SK-N-SH (cell line): ENCODE results near the gene PCLAF. TPM values are rescaled to one million over a fixed set of nuclear protein-coding genes. Genes with fewer than 3 reads are reported as not detected.

ENCODE experiments used
- CTCF ChIA-PET: fragments of 300-600, 350-600 bp; formaldehyde crosslinking; extraction: SDS; loops from one replicate; lab custom pipeline; 2021; lab: Yijun Ruan, JAX
- POLR2A ChIA-PET: fragments of 350-600 bp; sonication (Branson Sonifier 250); formaldehyde crosslinking; extraction: SDS; loops from one replicate; lab custom pipeline; 2020; ENCODE audit warnings: antibody characterized with exemption, inconsistent platforms; lab: Yijun Ruan, JAX
- DNase-seq: peaks from one replicate; pipeline ENCODE4 v3.0.0; 2012
- H2AFZ ChIP-seq: fragments of 200-600 bp; sonication (generic); 2 replicates; pipeline ENCODE4 v1.8.1; 2016; ENCODE audit warnings: antibody characterized with exemption, mild to moderate bottlenecking, low read depth
- H3F3A ChIP-seq: fragments of 200-600 bp; sonication (generic); replicated peaks from 2 replicates; pipeline ENCODE3; 2016; ENCODE audit warnings: antibody characterized with exemption, mild to moderate bottlenecking; ENCODE audit not compliant: insufficient read depth
- H3K27ac ChIP-seq, 2 experiments: fragments of 200-500 bp in 1 of 2; fragments of 200-600 bp in 1 of 2; sonication (Bioruptor generic) in 1 of 2; sonication (generic), shearing (Covaris generic) in 1 of 2; 2 replicates each; pipeline versions ENCODE4 v1.5.1 to v1.6.1; 2014 to 2016; ENCODE audit warnings: low read depth in 2 of 2, inconsistent platforms in 1 of 2, low read length in 1 of 2, mild to moderate bottlenecking in 1 of 2, mixed read lengths in 1 of 2
- H3K27me3 ChIP-seq: fragments of 200-600 bp; sonication (generic), shearing (Covaris generic); 2 replicates; pipeline ENCODE4 v1.6.1; 2016; ENCODE audit warnings: mixed run types; ENCODE audit not compliant: insufficient read depth
- H3K36me3 ChIP-seq, 2 experiments: fragments of 200-500 bp in 1 of 2; fragments of 200-600 bp in 1 of 2; sonication (Bioruptor generic) in 1 of 2; sonication (generic) in 1 of 2; replicated peaks in 1 of 2; 2 replicates each; pipeline versions ENCODE3 to v1.5.1; 2014 to 2016; ENCODE audit warnings: low read length in 1 of 2, mild to moderate bottlenecking in 1 of 2; ENCODE audit not compliant: insufficient read depth in 2 of 2, control insufficient read depth in 1 of 2
- H3K4me1 ChIP-seq, 2 experiments: fragments of 200-500 bp in 1 of 2; fragments of 200-600 bp in 1 of 2; sonication (Bioruptor generic) in 1 of 2; sonication (generic), shearing (Covaris generic) in 1 of 2; 2 replicates each; pipeline versions ENCODE4 v1.5.1 to v1.6.1; 2014 to 2016; ENCODE audit warnings: low read depth in 1 of 2, low read length in 1 of 2, mixed run types in 1 of 2; ENCODE audit not compliant: insufficient read depth in 2 of 2, control insufficient read depth in 1 of 2
- H3K4me2 ChIP-seq: fragments of 200-600 bp; sonication (generic), shearing (Covaris generic); 2 replicates; pipeline ENCODE4 v1.6.1; 2017; ENCODE audit warnings: mixed run types
- H3K4me3 ChIP-seq, 2 experiments: fragments of 200-500 bp in 1 of 2; fragments of 200-600 bp in 1 of 2; sonication (Bioruptor generic) in 1 of 2; sonication (generic), shearing (Covaris generic) in 1 of 2; 2 replicates each; pipeline versions ENCODE4 v1.5.1 to v1.8.1; 2014 to 2016; ENCODE audit warnings: low read depth in 2 of 2, inconsistent platforms in 1 of 2, low read length in 1 of 2, mild to moderate bottlenecking in 1 of 2, mixed read lengths in 1 of 2, moderate library complexity in 1 of 2
- H3K79me2 ChIP-seq: fragments of 200-600 bp; sonication (generic); 2 replicates; pipeline ENCODE4 v1.8.1; 2017; ENCODE audit warnings: mild to moderate bottlenecking; ENCODE audit not compliant: insufficient read depth
- H3K9ac ChIP-seq: fragments of 200-600 bp; sonication (generic); 2 replicates; pipeline ENCODE4 v1.6.1; 2017; ENCODE audit warnings: mixed run types
- H3K9me2 ChIP-seq: fragments of 200-600 bp; sonication (generic); 2 replicates; pipeline ENCODE4 v1.6.1; 2017; ENCODE audit warnings: mixed run types
- H3K9me3 ChIP-seq: fragments of 200-600 bp; sonication (generic); 2 replicates; pipeline ENCODE4 v1.6.1; 2017; ENCODE audit warnings: mixed run types, mild to moderate bottlenecking, moderate library complexity
- H4K20me1 ChIP-seq: fragments of 200-600 bp; sonication (generic); 2 replicates; pipeline ENCODE4 v1.6.1; 2017; ENCODE audit warnings: mild to moderate bottlenecking, mixed run types; ENCODE audit not compliant: insufficient read depth
- CHD2 ChIP-seq: fragments of 150-350 bp; IDR thresholded peaks from 2 replicates; pipeline ENCODE4 v1.6.1; 2018; ENCODE audit warnings: low read length; ENCODE audit not compliant: partially characterized antibody
- ELF1 ChIP-seq: IDR thresholded peaks from 2 replicates; pipeline ENCODE4 v1.4.0; 2012
- EP300 ChIP-seq, 2 experiments: IDR thresholded peaks; 2 replicates each; pipeline versions ENCODE4 v1.4.0 to v1.6.1; 2012; ENCODE audit warnings: borderline replicate concordance in 1 of 2, low read depth in 1 of 2, low read length in 1 of 2
- EZH2phosphoT487 ChIP-seq: fragments of 200-600 bp; sonication (generic); IDR thresholded peaks from 2 replicates; pipeline ENCODE4 v1.6.1; 2017; ENCODE audit warnings: low read depth, mixed run types, mild to moderate bottlenecking, antibody characterized with exemption, moderate library complexity, borderline replicate concordance
- GABPA ChIP-seq: IDR thresholded peaks from 2 replicates; pipeline ENCODE4 v1.4.0; 2012; ENCODE audit warnings: low read depth, mild to moderate bottlenecking
- MEF2A ChIP-seq: IDR thresholded peaks from 2 replicates; pipeline ENCODE4 v1.4.0; 2012; ENCODE audit warnings: low read depth, borderline replicate concordance
- MXI1 ChIP-seq: IDR thresholded peaks from 2 replicates; pipeline ENCODE4 v1.6.1; 2012; ENCODE audit warnings: mild to moderate bottlenecking, low read depth, low read length, improper control_type of control experiment
- POLR2AphosphoS5 ChIP-seq: IDR thresholded peaks from 2 replicates; pipeline ENCODE4 v1.6.1; 2012; ENCODE audit warnings: low read depth, low read length
- RAD21 ChIP-seq: IDR thresholded peaks from 2 replicates; pipeline ENCODE4 v1.6.1; 2012; ENCODE audit warnings: mild to moderate bottlenecking, low read length
- RCOR1 ChIP-seq: fragments of 150-350 bp; IDR thresholded peaks from 2 replicates; pipeline ENCODE4 v1.6.1; 2017; ENCODE audit warnings: antibody characterized with exemption, low read length
- RFX5 ChIP-seq: IDR thresholded peaks from 2 replicates; pipeline ENCODE4 v1.6.1; 2012; ENCODE audit warnings: mild to moderate bottlenecking, improper control_type of control experiment, low read length
- RXRA ChIP-seq: IDR thresholded peaks from 2 replicates; pipeline ENCODE4 v1.4.0; 2012; ENCODE audit warnings: low read depth, mild to moderate bottlenecking, borderline replicate concordance
- TAF1 ChIP-seq: IDR thresholded peaks from 2 replicates; pipeline ENCODE4 v1.6.1; 2012; ENCODE audit warnings: low read depth, mild to moderate bottlenecking, low read length, moderate library complexity, borderline replicate concordance
- TCF12 ChIP-seq: IDR thresholded peaks from 2 replicates; pipeline ENCODE4 v1.4.0; 2012
- TEAD4 ChIP-seq: IDR thresholded peaks from 2 replicates; pipeline ENCODE4 v1.4.0; 2012; ENCODE audit warnings: mild to moderate bottlenecking, borderline replicate concordance; ENCODE audit not compliant: insufficient read depth
- WGBS: methylation state at CpG from one replicate; pipeline ENCODE4 v1.1.6; 2017; ENCODE audit warnings: low lambda C conversion rate; 5-methylcytosine and 5-hydroxymethylcytosine counted together
- polyA plus RNA-seq, 3 experiments: library from polyadenylated mRNA; depleted of rRNA; stranded (reverse); fragments of >200 nt; gene quantifications; 2 replicates each; pipeline ENCODE4 v1.2.3, GENCODE V29; 2012
- TF ChIP-seq, protein P1 (sequence below): fragments of 150-350 bp; IDR thresholded peaks from 2 replicates; pipeline ENCODE4 v1.6.1; 2016; ENCODE audit warnings: mild to moderate bottlenecking, low read depth, low read length
- TF ChIP-seq, protein P2 (sequence below): IDR thresholded peaks from 2 replicates; pipeline ENCODE4; 2012
- TF ChIP-seq, protein P3 (sequence below): IDR thresholded peaks from 2 replicates; pipeline ENCODE4 v1.4.0; 2012; ENCODE audit warnings: low read depth
- TF ChIP-seq, protein P4 (sequence below): IDR thresholded peaks from 2 replicates; pipeline ENCODE4 v1.4.0; 2012; ENCODE audit warnings: low read depth, borderline replicate concordance
- TF ChIP-seq, protein P5 (sequence below): fragments of 150-350 bp; IDR thresholded peaks from 2 replicates; pipeline ENCODE4 v1.6.1; 2017; ENCODE audit warnings: antibody characterized with exemption, low read length, low read depth, borderline replicate concordance
- TF ChIP-seq, protein P6 (sequence below): IDR thresholded peaks from 2 replicates; pipeline ENCODE4 v1.4.0; 2012; ENCODE audit warnings: low read depth, borderline replicate concordance

PCLAF gene
- polyA plus RNA-seq, 1 of the 3 experiments (the other 2 are of a cell fraction): 35.0 TPM

DNA sequence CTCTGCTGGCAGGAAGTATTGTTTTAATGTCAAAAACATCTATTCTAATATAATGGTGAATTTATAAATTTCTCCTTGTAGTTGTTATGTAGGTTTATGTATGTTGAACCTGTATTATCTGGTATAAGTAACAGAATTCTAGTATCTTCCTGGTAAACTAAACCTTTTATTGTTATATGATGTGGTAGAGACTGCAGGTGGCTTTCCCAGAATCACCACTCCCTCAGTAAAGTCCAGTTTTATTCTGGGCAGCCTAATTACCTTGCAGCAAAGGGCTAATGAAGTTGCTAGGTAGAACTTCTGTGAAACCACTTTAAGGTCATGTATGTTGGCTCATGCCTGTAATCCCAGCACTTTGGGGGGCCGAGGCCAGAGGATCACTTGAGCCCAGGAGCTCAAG is 40.9 kb downstream of the PCLAF start:
- Histone ChIP-seq H3K9ac (no peak overlapping the region), H3K4me2 (no peak overlapping the region), H3K36me3 (peaks cover 0 to 25% of the 10 kb centered on the region in 2 experiments), H3F3A (peaks cover 42% of the 10 kb centered on the region), H3K27ac (no peak overlapping the region), H3K4me3 (no peak overlapping the region), H3K79me2 (peaks cover 95% of the 10 kb centered on the region), H3K9me2 (no peaks in the 10 kb centered on the region), H3K9me3 (no peaks in the 10 kb centered on the region), H3K27me3 (no peaks in the 10 kb centered on the region), H4K20me1 (peaks cover 41% of the 10 kb centered on the region), H3K4me1 (peaks cover 0 to 23% of the 10 kb centered on the region in 2 experiments; a peak in 3 of 4 replicates), H2AFZ (no peak overlapping the region)
- TF ChIP-seq, protein P1, sequence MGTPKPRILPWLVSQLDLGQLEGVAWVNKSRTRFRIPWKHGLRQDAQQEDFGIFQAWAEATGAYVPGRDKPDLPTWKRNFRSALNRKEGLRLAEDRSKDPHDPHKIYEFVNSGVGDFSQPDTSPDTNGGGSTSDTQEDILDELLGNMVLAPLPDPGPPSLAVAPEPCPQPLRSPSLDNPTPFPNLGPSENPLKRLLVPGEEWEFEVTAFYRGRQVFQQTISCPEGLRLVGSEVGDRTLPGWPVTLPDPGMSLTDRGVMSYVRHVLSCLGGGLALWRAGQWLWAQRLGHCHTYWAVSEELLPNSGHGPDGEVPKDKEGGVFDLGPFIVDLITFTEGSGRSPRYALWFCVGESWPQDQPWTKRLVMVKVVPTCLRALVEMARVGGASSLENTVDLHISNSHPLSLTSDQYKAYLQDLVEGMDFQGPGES: no peak
- TF ChIP-seq, protein P2, sequence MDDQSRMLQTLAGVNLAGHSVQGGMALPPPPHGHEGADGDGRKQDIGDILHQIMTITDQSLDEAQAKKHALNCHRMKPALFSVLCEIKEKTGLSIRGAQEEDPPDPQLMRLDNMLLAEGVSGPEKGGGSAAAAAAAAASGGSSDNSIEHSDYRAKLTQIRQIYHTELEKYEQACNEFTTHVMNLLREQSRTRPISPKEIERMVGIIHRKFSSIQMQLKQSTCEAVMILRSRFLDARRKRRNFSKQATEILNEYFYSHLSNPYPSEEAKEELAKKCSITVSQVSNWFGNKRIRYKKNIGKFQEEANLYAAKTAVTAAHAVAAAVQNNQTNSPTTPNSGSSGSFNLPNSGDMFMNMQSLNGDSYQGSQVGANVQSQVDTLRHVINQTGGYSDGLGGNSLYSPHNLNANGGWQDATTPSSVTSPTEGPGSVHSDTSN: no peak
- TF ChIP-seq, protein P3, sequence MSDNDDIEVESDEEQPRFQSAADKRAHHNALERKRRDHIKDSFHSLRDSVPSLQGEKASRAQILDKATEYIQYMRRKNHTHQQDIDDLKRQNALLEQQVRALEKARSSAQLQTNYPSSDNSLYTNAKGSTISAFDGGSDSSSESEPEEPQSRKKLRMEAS: no peak
- WGBS: 100% methylated on average over 1 of the region's 1 CpG
- ChIA-PET POLR2A (no interaction called here), CTCF (no interaction called here)
- DNase-seq: no peak

DNA sequence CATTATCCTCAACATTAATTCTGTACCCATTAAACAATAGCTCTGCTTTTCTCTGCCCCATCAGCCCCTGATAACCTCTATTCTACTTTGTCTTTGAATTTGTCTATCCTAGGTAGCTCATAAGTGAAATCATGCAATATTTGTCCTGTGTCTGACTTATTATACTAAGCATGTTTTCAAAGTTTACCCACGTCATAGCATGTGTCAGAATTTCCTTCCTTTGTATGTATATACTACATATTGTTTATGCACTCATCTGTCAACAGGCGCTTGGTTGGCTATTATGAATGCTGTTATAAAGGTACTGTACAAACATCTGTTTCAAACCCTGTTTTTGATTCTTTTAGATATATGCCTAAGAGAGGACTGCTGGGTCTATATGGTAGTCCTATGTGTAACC is 43.5 kb downstream of the PCLAF start:
- Histone ChIP-seq H3K27me3 (no peaks in the 10 kb centered on the region), H3K79me2 (peaks cover 97% of the 10 kb centered on the region), H3K9me3 (no peaks in the 10 kb centered on the region), H3K4me2 (no peak overlapping the region), H3F3A (peaks cover 26% of the 10 kb centered on the region), H3K9me2 (no peaks in the 10 kb centered on the region), H2AFZ (no peak overlapping the region), H3K4me3 (no peak overlapping the region), H3K36me3 (peaks cover 0 to 33% of the 10 kb centered on the region in 2 experiments), H3K4me1 (no peaks in the 10 kb centered on the region), H3K27ac (no peak overlapping the region), H3K9ac (no peak overlapping the region), H4K20me1 (peaks cover 35% of the 10 kb centered on the region)
- ChIA-PET POLR2A (no interaction called here), CTCF (interaction anchor here (1.2 kb wide), 1 partner anchor 12 kb away, joined by 3 read pairs; no protein-coding TSS in a partner anchor)
- 96% methylated on average over 2 of the region's 2 CpGs for WGBS
- DNase-seq: no peak
- TF ChIP-seq ELF1 (no peak), TAF1 (no peak), RXRA (no peak), EP300 (IDR thresholded peaks at IDR 0.05; ENCODE audit: borderline replicate concordance in 1 of 2, low read depth in 1 of 2, low read length in 1 of 2) (no peak), TCF12 (no peak), MEF2A (no peak), CHD2 (no peak), RAD21 (no peak), POLR2AphosphoS5 (no peak), MXI1 (no peak), TEAD4 (no peak), EZH2phosphoT487 (no peak), RCOR1 (no peak), RFX5 (no peak), GABPA (no peak)
- TF ChIP-seq, protein P3: no peak
- TF ChIP-seq, protein P4, sequence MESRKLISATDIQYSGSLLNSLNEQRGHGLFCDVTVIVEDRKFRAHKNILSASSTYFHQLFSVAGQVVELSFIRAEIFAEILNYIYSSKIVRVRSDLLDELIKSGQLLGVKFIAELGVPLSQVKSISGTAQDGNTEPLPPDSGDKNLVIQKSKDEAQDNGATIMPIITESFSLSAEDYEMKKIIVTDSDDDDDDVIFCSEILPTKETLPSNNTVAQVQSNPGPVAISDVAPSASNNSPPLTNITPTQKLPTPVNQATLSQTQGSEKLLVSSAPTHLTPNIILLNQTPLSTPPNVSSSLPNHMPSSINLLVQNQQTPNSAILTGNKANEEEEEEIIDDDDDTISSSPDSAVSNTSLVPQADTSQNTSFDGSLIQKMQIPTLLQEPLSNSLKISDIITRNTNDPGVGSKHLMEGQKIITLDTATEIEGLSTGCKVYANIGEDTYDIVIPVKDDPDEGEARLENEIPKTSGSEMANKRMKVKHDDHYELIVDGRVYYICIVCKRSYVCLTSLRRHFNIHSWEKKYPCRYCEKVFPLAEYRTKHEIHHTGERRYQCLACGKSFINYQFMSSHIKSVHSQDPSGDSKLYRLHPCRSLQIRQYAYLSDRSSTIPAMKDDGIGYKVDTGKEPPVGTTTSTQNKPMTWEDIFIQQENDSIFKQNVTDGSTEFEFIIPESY: no peak
- TF ChIP-seq, protein P5, sequence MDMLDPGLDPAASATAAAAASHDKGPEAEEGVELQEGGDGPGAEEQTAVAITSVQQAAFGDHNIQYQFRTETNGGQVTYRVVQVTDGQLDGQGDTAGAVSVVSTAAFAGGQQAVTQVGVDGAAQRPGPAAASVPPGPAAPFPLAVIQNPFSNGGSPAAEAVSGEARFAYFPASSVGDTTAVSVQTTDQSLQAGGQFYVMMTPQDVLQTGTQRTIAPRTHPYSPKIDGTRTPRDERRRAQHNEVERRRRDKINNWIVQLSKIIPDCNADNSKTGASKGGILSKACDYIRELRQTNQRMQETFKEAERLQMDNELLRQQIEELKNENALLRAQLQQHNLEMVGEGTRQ: no peak
- TF ChIP-seq, protein P6, sequence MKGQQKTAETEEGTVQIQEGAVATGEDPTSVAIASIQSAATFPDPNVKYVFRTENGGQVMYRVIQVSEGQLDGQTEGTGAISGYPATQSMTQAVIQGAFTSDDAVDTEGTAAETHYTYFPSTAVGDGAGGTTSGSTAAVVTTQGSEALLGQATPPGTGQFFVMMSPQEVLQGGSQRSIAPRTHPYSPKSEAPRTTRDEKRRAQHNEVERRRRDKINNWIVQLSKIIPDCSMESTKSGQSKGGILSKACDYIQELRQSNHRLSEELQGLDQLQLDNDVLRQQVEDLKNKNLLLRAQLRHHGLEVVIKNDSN: no peak
